Body of pancreas (tissue), 4 donors: ENCODE results near the gene SLC10A7.

Source experiments
- POLR2A ChIP-seq, 3 donors: fragments of 450-650 bp; IDR thresholded peaks; one replicate each; pipeline ENCODE4 v1.6.1; 2016; ENCODE audit warnings: antibody characterized with exemption in 3 of 3, mild to moderate bottlenecking in 2 of 3
- TF ChIP-seq, protein P1 (sequence below), 7 experiments: fragments of 450-650 bp in 4 of 7; fragments of 200-600 bp in 3 of 7; sonication (generic) in 3 of 7; IDR thresholded peaks; one replicate each; pipeline ENCODE4 v1.5.1; 2016 to 2019; ENCODE audit warnings: antibody characterized with exemption in 7 of 7

DNA sequence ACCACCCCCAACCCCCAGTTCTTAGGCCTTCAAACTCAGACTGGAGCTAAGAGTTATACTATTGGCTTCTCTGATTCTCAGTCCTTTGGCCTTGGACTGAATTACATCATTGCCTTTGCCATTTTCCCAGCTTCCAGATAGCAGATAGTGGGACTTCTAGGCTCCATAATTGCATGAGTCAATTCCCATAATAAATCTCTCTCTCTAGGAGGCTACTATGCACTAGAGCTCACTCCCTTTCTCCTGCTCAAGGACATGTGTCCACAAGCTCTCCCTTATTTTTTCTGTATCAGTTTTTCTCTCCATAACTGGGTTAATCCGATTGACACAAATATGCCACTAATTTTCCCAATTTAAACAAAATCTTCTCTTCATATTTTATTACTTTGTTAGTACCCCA, 204.0 kb downstream of the SLC10A7 start:
- TF ChIP-seq POLR2A (IDR thresholded peaks at IDR 0.05), result no peak
- TF ChIP-seq, protein P1, sequence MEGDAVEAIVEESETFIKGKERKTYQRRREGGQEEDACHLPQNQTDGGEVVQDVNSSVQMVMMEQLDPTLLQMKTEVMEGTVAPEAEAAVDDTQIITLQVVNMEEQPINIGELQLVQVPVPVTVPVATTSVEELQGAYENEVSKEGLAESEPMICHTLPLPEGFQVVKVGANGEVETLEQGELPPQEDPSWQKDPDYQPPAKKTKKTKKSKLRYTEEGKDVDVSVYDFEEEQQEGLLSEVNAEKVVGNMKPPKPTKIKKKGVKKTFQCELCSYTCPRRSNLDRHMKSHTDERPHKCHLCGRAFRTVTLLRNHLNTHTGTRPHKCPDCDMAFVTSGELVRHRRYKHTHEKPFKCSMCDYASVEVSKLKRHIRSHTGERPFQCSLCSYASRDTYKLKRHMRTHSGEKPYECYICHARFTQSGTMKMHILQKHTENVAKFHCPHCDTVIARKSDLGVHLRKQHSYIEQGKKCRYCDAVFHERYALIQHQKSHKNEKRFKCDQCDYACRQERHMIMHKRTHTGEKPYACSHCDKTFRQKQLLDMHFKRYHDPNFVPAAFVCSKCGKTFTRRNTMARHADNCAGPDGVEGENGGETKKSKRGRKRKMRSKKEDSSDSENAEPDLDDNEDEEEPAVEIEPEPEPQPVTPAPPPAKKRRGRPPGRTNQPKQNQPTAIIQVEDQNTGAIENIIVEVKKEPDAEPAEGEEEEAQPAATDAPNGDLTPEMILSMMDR (IDR thresholded peaks at IDR 0.05), result no peak
